PC-3 (cell line): ENCODE data around the gene EFCAB6. TPM values are rescaled to one million over a fixed set of nuclear protein-coding genes. Genes with fewer than 3 reads are reported as not detected.

ENCODE experiments used
- ATAC-seq: fragments of 200-7000 bp; cut with Tn5 transposase; 2 replicates; pipeline ENCODE4 v1.9.1; 2020; ENCODE audit warnings: mild to moderate bottlenecking, moderate library complexity
- BruUV-seq: library from RNA; stranded (reverse); fragments of 400-500 nt; replicated peaks from 2 replicates; lab custom pipeline; 2021; lab: Mats Ljungman, UMichigan
- CTCF ChIA-PET: fragments of 300-600 bp; sonication (Branson Sonifier 250); formaldehyde crosslinking; loops from one replicate; lab custom pipeline; 2022; ENCODE audit warnings: antibody characterized with exemption; lab: Charles Lee
- POLR2A ChIA-PET: fragments of 300-600 bp; sonication (Branson Sonifier 250); formaldehyde crosslinking; loops from one replicate; lab custom pipeline; 2022; ENCODE audit warnings: antibody characterized with exemption; ENCODE audit not compliant: unreplicated experiment; lab: Charles Lee
- DNase-seq: peaks from one replicate; pipeline ENCODE4 v3.0.0-alpha.2; 2015
- H2AFZ ChIP-seq: fragments of 300-600 bp; sonication (generic); 2 replicates; pipeline ENCODE4 v1.6.0; 2016; ENCODE audit warnings: antibody characterized with exemption, low read length
- H3F3A ChIP-seq: fragments of 300-600 bp; sonication (generic); one replicate; pipeline ENCODE4 v1.6.0; 2017; ENCODE audit warnings: antibody characterized with exemption, low read length, control low read depth, mild to moderate bottlenecking; ENCODE audit not compliant: unreplicated experiment
- H3K27ac ChIP-seq: fragments of 300-600 bp; sonication (generic); 2 replicates; pipeline ENCODE4 v1.5.1; 2016; ENCODE audit warnings: mild to moderate bottlenecking, low read length
- H3K27me3 ChIP-seq: fragments of 300-600 bp; sonication (generic); 2 replicates; pipeline ENCODE4 v1.6.1; 2016; ENCODE audit warnings: low read length, mixed read lengths
- H3K36me3 ChIP-seq: fragments of 300-600 bp; sonication (generic); 2 replicates; pipeline ENCODE4 v1.6.1; 2016; ENCODE audit warnings: low read depth, mixed run types, low read length, mixed read lengths
- H3K4me1 ChIP-seq: fragments of 300-600 bp; sonication (generic); 2 replicates; pipeline ENCODE4 v1.5.1; 2016; ENCODE audit warnings: low read length; ENCODE audit not compliant: insufficient read depth
- H3K4me2 ChIP-seq: fragments of 300-600 bp; sonication (generic); 2 replicates; pipeline ENCODE4 v1.6.0; 2016; ENCODE audit warnings: low read length
- H3K4me3 ChIP-seq: fragments of 300-600 bp; sonication (generic); 2 replicates; pipeline ENCODE4 v1.5.1; 2016; ENCODE audit warnings: mild to moderate bottlenecking, low read length, mixed read lengths
- H3K79me2 ChIP-seq: fragments of 300-600 bp; sonication (generic); 2 replicates; pipeline ENCODE4 v1.6.1; 2017; ENCODE audit warnings: low read length, mixed read lengths
- H3K9ac ChIP-seq: fragments of 300-600 bp; sonication (generic); 2 replicates; pipeline ENCODE4 v1.6.0; 2016; ENCODE audit warnings: mild to moderate bottlenecking, low read length
- H3K9me2 ChIP-seq: fragments of 300-600 bp; sonication (generic); replicated peaks from 2 replicates; pipeline ENCODE4 v1.6.1; 2016; ENCODE audit warnings: mixed run types, low read length, mixed read lengths
- H3K9me3 ChIP-seq: fragments of 300-600 bp; sonication (generic); 2 replicates; pipeline ENCODE4 v1.6.1; 2016; ENCODE audit warnings: low read length, mixed read lengths
- H4K20me1 ChIP-seq: fragments of 300-600 bp; sonication (generic); 2 replicates; pipeline ENCODE4 v1.6.1; 2016; ENCODE audit warnings: low read length, mixed read lengths
- CTCF ChIP-seq: fragments of 300-600 bp; sonication (generic); conservative IDR thresholded peaks from 2 replicates; pipeline ENCODE4 v1.5.1; 2017; ENCODE audit warnings: antibody characterized with exemption, low read depth, mild to moderate bottlenecking, low read length
- EZH2 ChIP-seq: fragments of 300-600 bp; sonication (generic); IDR thresholded peaks from one replicate; pipeline ENCODE4 v1.6.1; 2017; ENCODE audit warnings: antibody characterized with exemption, mild to moderate bottlenecking, low read length; ENCODE audit not compliant: unreplicated experiment
- EZH2phosphoT487 ChIP-seq: fragments of 300-600 bp; sonication (generic); IDR thresholded peaks from 2 replicates; pipeline ENCODE4 v1.6.1; 2018; ENCODE audit warnings: mild to moderate bottlenecking, antibody characterized with exemption, low read length, borderline replicate concordance
- intact Hi-C: fragments of 100-400 bp; cut with micrococcal nuclease; formaldehyde crosslinking; loops from 2 replicates; pipeline ENCODE4 v1.9.0; 2023
- total RNA-seq: library from RNA; depleted of rRNA; stranded (reverse); fragments of >200 nt; gene quantifications from 2 replicates; pipeline ENCODE4 v1.2.3, GENCODE V29; 2014

The EFCAB6 gene
- total RNA-seq, 1 experiment from 2014 or later = 0.07 TPM

- DNase-seq (no peak), ATAC-seq (no peak)
- no TSS peak for BruUV-seq
- Histone ChIP-seq H3K9ac (no peak overlapping the region), H3K79me2 (no peaks in the 10 kb centered on the region), H3K36me3 (no peaks in the 10 kb centered on the region), H3K4me1 (no peaks in the 10 kb centered on the region), H3K27me3 (no peaks in the 10 kb centered on the region), H3K9me2 (no peaks in the 10 kb centered on the region), H2AFZ (no peak overlapping the region), H4K20me1 (no peaks in the 10 kb centered on the region), H3K4me2 (no peak overlapping the region), H3K9me3 (no peaks in the 10 kb centered on the region), H3K27ac (no peak overlapping the region), H3F3A (no peaks in the 10 kb centered on the region), H3K4me3 (no peak overlapping the region)
- TF ChIP-seq EZH2phosphoT487 = no peak
- TF ChIP-seq CTCF = no peak
- TF ChIP-seq EZH2 = no peak
- POLR2A ChIA-PET = no interaction called here
- intact Hi-C loops = no loop called here
- CTCF ChIA-PET = no interaction called here
Measured at GRCh38 chr22:43485502-43486089, 326.5 kb downstream of the EFCAB6 start.

- CTCF ChIA-PET = interaction anchor here (0.6 kb wide), 1 partner anchor 339 kb away, joined by 3 read pairs; no protein-coding TSS in a partner anchor
- Histone ChIP-seq H3K36me3 (no peaks in the 10 kb centered on the region), H3K27me3 (no peaks in the 10 kb centered on the region), H3K9me2 (no peaks in the 10 kb centered on the region), H3K4me1 (no peaks in the 10 kb centered on the region), H3K4me3 (no peak overlapping the region), H3K9ac (no peak overlapping the region), H4K20me1 (no peaks in the 10 kb centered on the region), H3K27ac (no peak overlapping the region), H3K9me3 (no peaks in the 10 kb centered on the region), H3K4me2 (no peak overlapping the region), H3K79me2 (no peaks in the 10 kb centered on the region), H2AFZ (no peak overlapping the region), H3F3A (no peaks in the 10 kb centered on the region)
- DNase-seq (no peak), ATAC-seq (no peak)
- POLR2A ChIA-PET = no interaction called here
- intact Hi-C loops = no loop called here
- no TSS peak for BruUV-seq
- no peak for TF ChIP-seq EZH2phosphoT487
- no peak for TF ChIP-seq EZH2
- no peak for TF ChIP-seq CTCF
Measured at GRCh38 chr22:43484227-43484626, 327.9 kb downstream of the EFCAB6 start.

- Histone ChIP-seq H3F3A (no peaks in the 10 kb centered on the region), H3K4me1 (no peaks in the 10 kb centered on the region), H3K4me2 (no peak overlapping the region), H3K9me3 (no peaks in the 10 kb centered on the region), H3K36me3 (no peaks in the 10 kb centered on the region), H4K20me1 (no peaks in the 10 kb centered on the region), H3K9me2 (no peaks in the 10 kb centered on the region), H3K27me3 (no peaks in the 10 kb centered on the region), H3K9ac (no peak overlapping the region), H3K27ac (no peak overlapping the region), H3K79me2 (no peaks in the 10 kb centered on the region), H2AFZ (no peak overlapping the region), H3K4me3 (no peak overlapping the region)
- no TSS peak for BruUV-seq
- no peak for TF ChIP-seq CTCF
- TF ChIP-seq EZH2 = no peak
- TF ChIP-seq EZH2phosphoT487 = no peak
- CTCF ChIA-PET = interaction anchor here (0.6 kb wide), 1 partner anchor 339 kb away, joined by 3 read pairs; no protein-coding TSS in a partner anchor
- POLR2A ChIA-PET = no interaction called here
- no peak for ATAC-seq
- DNase-seq = no peak
- intact Hi-C loops = no loop called here
Measured at GRCh38 chr22:43483669-43484068, 328.4 kb downstream of the EFCAB6 start.
